ENCODE measurements around the gene MED12. TPM values are rescaled to one million over a fixed set of nuclear protein-coding genes. Genes with fewer than 3 reads are reported as not detected.

The MED12 gene
- total and polyA plus RNA-seq, 2 donors (not counting 1 experiment from before 2014, with no cell fraction given), result 34.1 to 123 TPM

DNA sequence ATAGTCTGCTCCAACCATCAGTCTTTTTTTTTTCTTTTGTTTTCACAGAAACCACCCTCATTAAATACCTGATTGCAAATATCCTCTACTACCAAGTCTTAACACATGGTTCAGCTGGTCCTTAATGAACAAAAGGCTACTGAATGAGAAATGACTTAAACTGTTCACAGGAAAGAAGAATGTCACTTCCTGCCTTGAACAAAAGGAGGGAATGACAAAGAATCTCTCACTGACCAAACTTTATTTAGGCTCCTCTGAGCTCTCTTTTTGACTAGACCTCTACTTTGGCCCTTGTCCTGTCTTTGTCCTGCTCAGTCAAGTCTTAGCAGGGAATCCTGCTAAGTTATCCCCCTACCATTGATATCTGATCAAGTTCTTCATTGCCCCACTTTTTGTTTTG is 72.9 kb downstream of the MED12 start:
- no peak overlapping the region for H3K27ac ChIP-seq (ENCODE audit: low read length in 2 of 2)
- no peaks in the 10 kb centered on the region for H3K9me3 ChIP-seq (ENCODE audit: control extremely low read depth in 1 of 3, control insufficient read depth in 2 of 3, insufficient read depth in 1 of 3, low read length in 2 of 3)
- H3K4me1 Mint-ChIP-seq, result peaks cover 22% of the 10 kb centered on the region
- ChIA-PET CTCF (no interaction called here), POLR2A (no interaction called here)
- H3K36me3 ChIP-seq (replicated peaks in 1 of 2; ENCODE audit: control extremely low read depth in 1 of 2, control insufficient read depth in 1 of 2, extremely low read depth in 1 of 2, insufficient read depth in 2 of 2, low read length in 1 of 2), result peaks cover 0 to 5% of the 10 kb centered on the region in 2 experiments
- H2AFZ ChIP-seq (ENCODE audit: insufficient read depth, low read depth, low read length, poor library complexity, severe bottlenecking), result no peak overlapping the region
- no peak overlapping the region for H3K4me3 Mint-ChIP-seq
- H3K27ac Mint-ChIP-seq, result no peak overlapping the region
- no peaks in the 10 kb centered on the region for H4K20me1 ChIP-seq (ENCODE audit: control insufficient read depth, insufficient read depth, low read length, poor library complexity, severe bottlenecking)
- ATAC-seq (ENCODE audit: low read depth), result no peak
- peaks cover 29% of the 10 kb centered on the region for H3K79me2 ChIP-seq (ENCODE audit: control insufficient read depth, insufficient read depth, low read length)
- no peak for TF ChIP-seq CTCF (IDR thresholded peaks at IDR 0.05)
- no peak for TF ChIP-seq EZH2 (IDR thresholded peaks at IDR 0.05; ENCODE audit: borderline replicate concordance, insufficient read depth, low read depth, low read length, poor library complexity, severe bottlenecking)
- no peaks in the 10 kb centered on the region for H3K27me3 Mint-ChIP-seq
- no peak overlapping the region for H3K9ac ChIP-seq (ENCODE audit: low read length)
- H3K4me3 ChIP-seq (ENCODE audit: control extremely low read depth in 1 of 5, extremely low read depth in 1 of 5, insufficient read depth in 1 of 5, low read depth in 2 of 5, low read length in 4 of 5), result no peak overlapping the region
- no peaks in the 10 kb centered on the region for H3K27me3 ChIP-seq (replicated peaks in 1 of 4; ENCODE audit: control extremely low read depth in 1 of 4, control insufficient read depth in 3 of 4, insufficient read depth in 4 of 4, low read length in 3 of 4)
- no peak overlapping the region for H3K4me2 ChIP-seq (replicated peaks; ENCODE audit: low read depth, low read length, poor library complexity, severe bottlenecking)
- intact Hi-C loops (cut with micrococcal nuclease), result loop anchor here (10.0 kb wide), 1 partner anchor 344 kb away; the partner anchor contains the start of gene OGT
- H3K9me3 Mint-ChIP-seq (ENCODE audit: insufficient read depth), result no peaks in the 10 kb centered on the region
- DNase-seq, result no peak
- H3K4me1 ChIP-seq (ENCODE audit: control insufficient read depth in 2 of 2, insufficient read depth in 2 of 2, low read length in 2 of 2), result peaks cover 8% of the 10 kb centered on the region in 2 donors

Small RNA genes lying within 50 kb of the gene (small RNA-seq; reads per million reads assigned to genes)
- gene CXorf65 (ENCODE audit: insufficient read length, low read depth, low replicate concordance), result not detected

Other genes starting within 250 kb of the MED12 start
- gene TEX11, start 209.9 kb upstream of the MED12 start, total RNA-seq, result not detected in 2 replicates
- gene TEX11, start 209.9 kb upstream of the MED12 start, polyA plus RNA-seq, result not detected in 2 replicates
- 0.20 and 0.27 TPM in 2 replicates for gene SLC7A3, start 187.5 kb upstream of the MED12 start, total RNA-seq
- gene SLC7A3, start 187.5 kb upstream of the MED12 start, polyA plus RNA-seq, result not detected in 2 replicates
- gene SNX12, start 50.3 kb upstream of the MED12 start, total RNA-seq, result 32.6 and 42.9 TPM in 2 replicates
- 10.5 and 11.5 TPM in 2 replicates for gene SNX12, start 50.3 kb upstream of the MED12 start, polyA plus RNA-seq
- 41.4 and 48.7 TPM in 2 replicates for gene FOXO4, start 22.7 kb upstream of the MED12 start, total RNA-seq
- 6.8 and 13.4 TPM in 2 replicates for gene FOXO4, start 22.7 kb upstream of the MED12 start, polyA plus RNA-seq
- 25.6 and 30.2 TPM in 2 replicates for gene CXorf65, start 11.9 kb upstream of the MED12 start, total RNA-seq
- gene CXorf65, start 11.9 kb upstream of the MED12 start, polyA plus RNA-seq, result 24.8 and 49.6 TPM in 2 replicates
- gene IL2RG, start 7.0 kb upstream of the MED12 start, total RNA-seq, result 276 and 297 TPM in 2 replicates
- 349 and 419 TPM in 2 replicates for gene IL2RG, start 7.0 kb upstream of the MED12 start, polyA plus RNA-seq
- 1.0 and 1.3 TPM in 2 replicates for gene NLGN3, start 26.2 kb downstream of the MED12 start, total RNA-seq
- 0.81 and 1.1 TPM in 2 replicates for gene NLGN3, start 26.2 kb downstream of the MED12 start, polyA plus RNA-seq
- gene GJB1, start 104.6 kb downstream of the MED12 start, total RNA-seq, result not detected in 2 replicates
- gene GJB1, start 104.6 kb downstream of the MED12 start, polyA plus RNA-seq, result not detected in 2 replicates
- 40.0 and 40.6 TPM in 2 replicates for gene ZMYM3, start 135.5 kb downstream of the MED12 start, total RNA-seq
- gene ZMYM3, start 135.5 kb downstream of the MED12 start, polyA plus RNA-seq, result 19.1 and 21.8 TPM in 2 replicates
- gene NONO, start 165.0 kb downstream of the MED12 start, total RNA-seq, result 286 TPM in 2 replicates
- gene NONO, start 165.0 kb downstream of the MED12 start, polyA plus RNA-seq, result 112 and 181 TPM in 2 replicates
- 3.7 and 4.3 TPM in 2 replicates for gene ITGB1BP2, start 183.2 kb downstream of the MED12 start, total RNA-seq
- 1.9 and 2.2 TPM in 2 replicates for gene ITGB1BP2, start 183.2 kb downstream of the MED12 start, polyA plus RNA-seq
- 93.5 and 97.5 TPM in 2 replicates for gene TAF1, start 247.8 kb downstream of the MED12 start, total RNA-seq
- gene TAF1, start 247.8 kb downstream of the MED12 start, polyA plus RNA-seq, result 12.2 and 26.7 TPM in 2 replicates

All from B cell (primary cell).